B cell (primary cell): Measurements from ENCODE around the gene FHIT.

ENCODE experiments used
- CTCF ChIP-seq: fragments of 200-600 bp; IDR thresholded peaks from one replicate; pipeline ENCODE4 v1.8.0; 2022; ENCODE audit warnings: antibody characterized with exemption, mild to moderate bottlenecking
- EZH2 ChIP-seq: IDR thresholded peaks from 2 replicates; pipeline ENCODE4 v1.6.1; 2012; ENCODE audit warnings: borderline replicate concordance, low read depth, mild to moderate bottlenecking, moderate library complexity, low read length; ENCODE audit not compliant: insufficient read depth, poor library complexity, severe bottlenecking

- no peak for TF ChIP-seq CTCF
- no peak for TF ChIP-seq EZH2
Observed at GRCh38 chr3:60531759-60532158, 719.5 kb downstream of the FHIT start.
